Caco-2 (cell line): Measurements from ENCODE around the gene NCAM2. TPM values are rescaled to one million over a fixed set of nuclear protein-coding genes. Genes with fewer than 3 reads are reported as not detected.

Experiments used
- BruUV-seq: library from RNA; stranded (reverse); fragments of 400-500 nt; replicated peaks from 2 replicates; lab custom pipeline; 2021; lab: Mats Ljungman, UMichigan
- CTCF ChIA-PET: fragments of 300-600 bp; sonication (Branson Sonifier 250); formaldehyde crosslinking; loops from one replicate; lab custom pipeline; 2022; ENCODE audit warnings: antibody characterized with exemption; lab: Charles Lee
- POLR2A ChIA-PET: fragments of 300-600 bp; sonication (Branson Sonifier 250); formaldehyde crosslinking; loops from one replicate; lab custom pipeline; 2022; ENCODE audit warnings: antibody characterized with exemption; lab: Charles Lee
- DNase-seq, 2 experiments: peaks; one replicate each; pipeline versions ENCODE4 v3.0.0 to v3.0.0-alpha.2; 2020 to 2022
- H3K27me3 ChIP-seq: replicated peaks from 2 replicates; pipeline ENCODE4 v1.6.0; 2011; ENCODE audit warnings: low read length; ENCODE audit not compliant: control insufficient read depth, insufficient read depth
- H3K36me3 ChIP-seq: 2 replicates; pipeline ENCODE4 v1.5.1; 2011; ENCODE audit warnings: low read length; ENCODE audit not compliant: control insufficient read depth, insufficient read depth
- H3K4me1 ChIP-seq: fragments of 250-450 bp; sonication (Bioruptor Pico); 2 replicates; pipeline ENCODE4 v1.5.1; 2020; ENCODE audit warnings: mild to moderate bottlenecking
- H3K4me3 ChIP-seq: 2 replicates; pipeline ENCODE4 v1.5.1; 2011; ENCODE audit warnings: low read depth, mild to moderate bottlenecking, control low read depth, low read length
- H3K9me3 ChIP-seq: fragments of 250-450 bp; sonication (Bioruptor Pico); 2 replicates; pipeline ENCODE4 v1.5.1; 2020; ENCODE audit warnings: mild to moderate bottlenecking, moderate library complexity
- H3K27ac Mint-ChIP-seq: one replicate; pipeline ENCODE4 v1.8.0; 2022; ENCODE audit warnings: mixed read lengths; ENCODE audit not compliant: unreplicated experiment
- H3K27me3 Mint-ChIP-seq: one replicate; pipeline ENCODE4 v1.8.0; 2022; ENCODE audit warnings: mixed read lengths; ENCODE audit not compliant: insufficient read depth, unreplicated experiment
- H3K36me3 Mint-ChIP-seq: one replicate; pipeline ENCODE4 v1.8.0; 2022; ENCODE audit warnings: mild to moderate bottlenecking, mixed read lengths; ENCODE audit not compliant: insufficient read depth, unreplicated experiment
- H3K4me1 Mint-ChIP-seq: one replicate; pipeline ENCODE4 v1.8.0; 2022; ENCODE audit warnings: low read depth, mixed read lengths; ENCODE audit not compliant: unreplicated experiment
- H3K4me3 Mint-ChIP-seq: one replicate; pipeline ENCODE4 v1.8.0; 2022; ENCODE audit warnings: mild to moderate bottlenecking, moderate library complexity, mixed read lengths; ENCODE audit not compliant: unreplicated experiment
- H3K9me3 Mint-ChIP-seq: one replicate; pipeline ENCODE4 v1.8.0; 2022; ENCODE audit warnings: mixed read lengths; ENCODE audit not compliant: unreplicated experiment
- CTCF ChIP-seq, 2 experiments: fragments of 200-600 bp in 1 of 2; IDR thresholded peaks; 1 replicate in 1 of 2; 2 replicates in 1 of 2; pipeline versions ENCODE4 v1.5.1 to v1.8.0; 2011 to 2022; ENCODE audit warnings: antibody characterized with exemption in 1 of 2, control low read depth in 1 of 2, inconsistent platforms in 1 of 2, low read depth in 1 of 2, low read length in 1 of 2, mild to moderate bottlenecking in 1 of 2, moderate library complexity in 1 of 2; ENCODE audit not compliant: insufficient read depth in 1 of 2, severe bottlenecking in 1 of 2, unreplicated experiment in 1 of 2
- intact Hi-C: fragments of 100-400 bp; cut with micrococcal nuclease; formaldehyde crosslinking; loops from one replicate; pipeline ENCODE4 v1.10.0; 2022; ENCODE audit not compliant: unreplicated experiment
- total RNA-seq: library from RNA; stranded (reverse); gene quantifications from 2 replicates; pipeline ENCODE4 v1.2.3, GENCODE V29; 2022

Gene NCAM2
- total RNA-seq, 1 experiment from 2014 or later, result not detected

- no peaks in the 10 kb centered on the region for H3K9me3 Mint-ChIP-seq
- POLR2A ChIA-PET, result no interaction called here
- H3K4me1 ChIP-seq, result no peaks in the 10 kb centered on the region
These were observed 469.8 kb downstream of the NCAM2 start for GRCh38 chr21:21468003-21468402.

GRCh38 chr21:21481239-21481638 lies 483.0 kb downstream of the NCAM2 start:
- no peak for DNase-seq
- Mint-ChIP-seq H3K4me1 (no peaks in the 10 kb centered on the region), H3K27me3 (no peaks in the 10 kb centered on the region), H3K4me3 (no peak overlapping the region), H3K27ac (no peak overlapping the region), H3K9me3 (no peaks in the 10 kb centered on the region), H3K36me3 (no peaks in the 10 kb centered on the region)
- no peak for TF ChIP-seq CTCF (IDR thresholded peaks at IDR 0.05; ENCODE audit: insufficient read depth in 1 of 2, low read depth in 1 of 2, low read length in 1 of 2, severe bottlenecking in 1 of 2, unreplicated experiment in 1 of 2)
- no peaks in the 10 kb centered on the region for H3K4me1 ChIP-seq
- ChIA-PET POLR2A (no interaction called here), CTCF (no interaction called here)
- H3K27me3 ChIP-seq, result no peaks in the 10 kb centered on the region
- no peak overlapping the region for H3K4me3 ChIP-seq
- no peaks in the 10 kb centered on the region for H3K9me3 ChIP-seq
- no TSS peak for BruUV-seq
- intact Hi-C loops, result no loop called here
- H3K36me3 ChIP-seq, result no peaks in the 10 kb centered on the region

More at GRCh38 chr21:21468003-21468402, 469.8 kb downstream of the NCAM2 start:
- no peak for TF ChIP-seq CTCF (IDR thresholded peaks at IDR 0.05; ENCODE audit: insufficient read depth in 1 of 2, low read depth in 1 of 2, low read length in 1 of 2, severe bottlenecking in 1 of 2, unreplicated experiment in 1 of 2)
- Mint-ChIP-seq H3K4me1 (no peaks in the 10 kb centered on the region), H3K27me3 (peaks cover 2% of the 10 kb centered on the region), H3K4me3 (no peak overlapping the region), H3K36me3 (no peaks in the 10 kb centered on the region), H3K27ac (no peak overlapping the region)
- intact Hi-C loops, result no loop called here
- no peaks in the 10 kb centered on the region for H3K36me3 ChIP-seq
- no peaks in the 10 kb centered on the region for H3K27me3 ChIP-seq
- CTCF ChIA-PET, result no interaction called here
- H3K4me3 ChIP-seq, result no peak overlapping the region
- BruUV-seq, result no TSS peak
- H3K9me3 ChIP-seq, result no peaks in the 10 kb centered on the region
- DNase-seq, result no peak

GRCh38 chr21:21508859-21509258 lies 510.6 kb downstream of the NCAM2 start:
- TF ChIP-seq CTCF (IDR thresholded peaks at IDR 0.05; ENCODE audit: insufficient read depth in 1 of 2, low read depth in 1 of 2, low read length in 1 of 2, severe bottlenecking in 1 of 2, unreplicated experiment in 1 of 2), result no peak
- intact Hi-C loops, result no loop called here
- H3K36me3 Mint-ChIP-seq, result no peaks in the 10 kb centered on the region
- Histone ChIP-seq H3K36me3 (no peaks in the 10 kb centered on the region), H3K4me1 (no peaks in the 10 kb centered on the region), H3K4me3 (no peak overlapping the region), H3K27me3 (no peaks in the 10 kb centered on the region), H3K9me3 (no peaks in the 10 kb centered on the region)
- POLR2A ChIA-PET, result no interaction called here
- H3K4me3 Mint-ChIP-seq, result no peak overlapping the region
- H3K27me3 Mint-ChIP-seq, result no peaks in the 10 kb centered on the region
- no peaks in the 10 kb centered on the region for H3K9me3 Mint-ChIP-seq
- CTCF ChIA-PET, result no interaction called here
- DNase-seq, result no peak
- no peaks in the 10 kb centered on the region for H3K4me1 Mint-ChIP-seq
- H3K27ac Mint-ChIP-seq, result no peak overlapping the region
- no TSS peak for BruUV-seq
